ENCODE results near the gene RPP14.
"Not testable (repeated sequence)": the region's sequence is repeated elsewhere in the genome, so short reads cannot be mapped to it uniquely, and the experiment has no call there.

DNA sequence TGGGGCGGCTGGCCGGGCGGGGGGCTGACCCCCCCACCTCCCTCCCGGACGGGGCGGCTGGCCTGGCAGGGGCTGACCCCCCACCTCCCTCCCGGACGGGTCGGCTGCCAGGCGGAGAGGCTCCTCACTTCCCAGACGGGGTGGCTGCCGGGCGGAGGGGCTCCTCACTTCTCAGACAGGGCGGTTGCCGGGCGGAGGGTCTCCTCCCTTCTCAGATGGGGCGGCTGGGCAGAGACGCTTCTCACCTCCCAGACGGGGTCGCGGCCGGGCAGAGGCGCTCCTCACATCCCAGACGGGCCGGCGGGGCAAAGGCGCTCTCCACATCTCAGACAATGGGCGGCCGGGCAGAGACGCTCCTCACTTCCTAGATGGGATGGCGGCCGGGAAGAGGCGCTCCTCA, 15.6 kb upstream of the RPP14 start:
- TF ChIP-seq MAX (IDR thresholded peaks at IDR 0.05); POLR2AphosphoS5 (IDR thresholded peaks at IDR 0.05; ENCODE audit: low read depth, low read length); ZBTB33 (IDR thresholded peaks at IDR 0.05; ENCODE audit: extremely low read depth, insufficient replicate concordance, low read length); CTCF (IDR thresholded peaks at IDR 0.05 in 2 of 3, conservative IDR thresholded peaks at IDR 0.05 in 1 of 3; ENCODE audit: borderline replicate concordance in 1 of 3, insufficient read depth in 1 of 3, low read depth in 2 of 3, low read length in 2 of 3); JUND (IDR thresholded peaks at IDR 0.05); POLR2A (IDR thresholded peaks at IDR 0.05; ENCODE audit: borderline replicate concordance, extremely low read depth, insufficient read depth, insufficient read length); EZH2 (IDR thresholded peaks at IDR 0.05); ELF1 (IDR thresholded peaks at IDR 0.05; ENCODE audit: borderline replicate concordance, low read depth); REST (IDR thresholded peaks at IDR 0.05; ENCODE audit: low read depth); CEBPB (IDR thresholded peaks at IDR 0.05; ENCODE audit: low read depth); EZH2phosphoT487 (IDR thresholded peaks at IDR 0.05; ENCODE audit: borderline replicate concordance); ZFX (IDR thresholded peaks at IDR 0.05); RAD21 (IDR thresholded peaks at IDR 0.05; ENCODE audit: low read depth); SP1 (IDR thresholded peaks at IDR 0.05; ENCODE audit: low read depth): not testable (repeated sequence)

Measured in HCT116 (cell line).